HT1080 (cell line): Measurements from ENCODE around the gene SLC5A9. TPM values are rescaled to one million over a fixed set of nuclear protein-coding genes. Genes with fewer than 3 reads are reported as not detected.
A peak's percentile ranks its signal among the peaks of the same experiment; 100 is the strongest.
"Not testable (repeated sequence)": the region's sequence is repeated elsewhere in the genome, so short reads cannot be mapped to it uniquely, and the experiment has no call there.

Experiments
- DNase-seq: peaks from one replicate; pipeline ENCODE4 v3.0.0-alpha.2; 2015; ENCODE audit warnings: low read depth
- total RNA-seq: library from RNA; depleted of rRNA; stranded (reverse); fragments of >200 nt; shearing (Covaris generic); gene quantifications from 2 replicates; pipeline ENCODE4 v1.2.3, GENCODE V29; 2014

Gene SLC5A9
- total RNA-seq, 1 experiment from 2014 or later: not detected

DNA sequence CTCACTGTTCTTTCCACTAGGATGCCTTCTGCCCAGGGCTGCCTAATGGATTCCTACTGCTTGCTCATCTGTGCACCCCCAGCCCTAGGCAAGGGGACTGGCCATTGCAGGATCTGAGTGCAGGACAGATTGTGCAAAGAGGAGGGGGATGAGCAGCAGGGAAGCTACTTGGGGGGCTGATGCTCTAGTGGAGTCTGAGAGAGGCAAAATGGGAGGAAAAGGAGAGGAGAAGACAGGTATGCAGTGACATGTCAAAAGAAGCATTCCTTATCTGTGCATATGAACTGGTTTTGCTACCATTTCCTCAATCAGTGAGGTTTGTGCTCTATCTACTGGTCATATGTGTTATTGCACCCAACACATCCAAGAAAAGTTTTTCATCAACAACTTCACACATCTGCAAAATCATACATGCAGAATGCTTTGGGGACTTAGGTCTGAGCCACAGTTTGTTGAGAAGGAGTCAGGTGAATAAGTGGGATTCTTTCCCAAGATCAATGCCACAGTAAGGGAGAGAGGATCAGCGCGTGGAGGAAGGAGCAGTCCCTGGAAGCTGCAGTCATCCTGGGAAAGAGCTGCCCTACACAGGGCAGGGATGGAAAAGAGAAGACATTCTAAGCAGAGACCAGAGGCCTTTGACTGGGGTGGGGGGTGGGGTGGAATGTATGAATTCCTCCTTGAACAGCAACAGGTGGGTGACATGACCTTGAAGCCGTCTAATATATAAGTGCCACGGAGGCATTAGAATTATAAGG, 14.4 kb downstream of the SLC5A9 start:
- peak; percentile 14 for DNase-seq

DNA sequence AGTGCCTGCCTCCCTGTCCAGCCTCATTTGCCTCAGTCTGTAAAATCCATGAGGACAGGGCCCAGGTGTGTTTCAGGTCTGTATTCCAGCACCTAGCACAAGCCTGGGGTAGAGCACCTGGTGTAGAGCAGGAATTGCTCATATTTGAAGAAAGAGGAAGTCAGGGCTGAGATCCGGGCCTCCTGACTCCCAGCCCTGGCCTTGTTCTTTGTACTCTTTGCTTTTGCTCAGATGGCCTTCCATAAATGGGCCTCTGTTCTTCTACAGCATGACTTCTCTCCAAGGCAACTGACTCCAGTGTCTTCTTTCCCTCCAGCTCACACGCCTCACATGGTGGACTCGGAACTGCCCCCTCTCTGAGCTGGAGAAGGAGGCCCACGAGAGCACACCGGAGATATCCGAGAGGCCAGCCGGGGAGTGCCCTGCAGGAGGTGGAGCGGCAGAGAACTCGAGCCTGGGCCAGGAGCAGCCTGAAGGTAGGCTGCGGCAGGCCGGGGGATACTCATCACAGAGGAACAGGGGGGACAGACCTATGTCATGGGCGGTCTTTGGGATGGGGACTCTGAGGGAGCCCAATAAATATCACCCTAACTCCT, 19.7 kb downstream of the SLC5A9 start:
- DNase-seq: no peak

DNA sequence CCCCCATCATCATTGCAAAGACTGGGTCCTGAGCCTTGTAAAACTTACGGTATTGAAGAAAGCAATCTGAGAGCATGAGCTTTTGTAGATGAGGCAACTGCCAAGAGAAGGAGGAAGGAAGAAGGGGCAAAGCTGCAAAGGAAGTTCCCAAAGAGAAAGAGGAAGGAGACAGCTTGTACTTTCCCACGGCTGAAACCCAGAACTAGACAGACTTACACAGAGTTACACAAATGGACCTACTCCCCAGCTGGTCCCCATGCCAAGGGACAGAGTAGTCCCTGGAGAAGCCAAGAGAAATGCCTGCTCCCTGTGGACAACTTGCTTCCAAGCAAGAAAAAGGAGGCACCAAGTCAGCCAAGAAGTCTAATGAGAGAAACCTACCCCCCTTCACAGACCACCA, 22.6 kb downstream of the SLC5A9 start:
- no peak for DNase-seq

DNA sequence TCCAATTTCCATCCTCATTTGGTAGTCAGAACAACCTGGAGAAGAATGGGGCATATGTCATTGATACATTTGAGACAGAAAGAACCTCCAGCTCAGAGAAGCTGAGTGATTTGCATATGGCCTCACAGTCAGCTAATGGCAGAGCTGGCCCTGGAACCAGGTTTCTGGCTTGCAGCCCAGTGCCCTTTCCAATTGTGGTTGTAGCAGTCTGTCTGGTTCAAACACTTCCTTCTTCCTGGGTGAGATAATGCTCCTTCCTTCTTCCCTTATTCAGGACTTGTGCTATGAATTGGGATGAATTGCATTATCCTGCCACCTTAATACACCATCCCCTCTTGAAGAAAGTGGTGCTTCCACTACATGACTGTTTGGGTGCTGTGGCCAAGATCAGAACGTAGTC, 24.2 kb downstream of the SLC5A9 start:
- no peak for DNase-seq

DNA sequence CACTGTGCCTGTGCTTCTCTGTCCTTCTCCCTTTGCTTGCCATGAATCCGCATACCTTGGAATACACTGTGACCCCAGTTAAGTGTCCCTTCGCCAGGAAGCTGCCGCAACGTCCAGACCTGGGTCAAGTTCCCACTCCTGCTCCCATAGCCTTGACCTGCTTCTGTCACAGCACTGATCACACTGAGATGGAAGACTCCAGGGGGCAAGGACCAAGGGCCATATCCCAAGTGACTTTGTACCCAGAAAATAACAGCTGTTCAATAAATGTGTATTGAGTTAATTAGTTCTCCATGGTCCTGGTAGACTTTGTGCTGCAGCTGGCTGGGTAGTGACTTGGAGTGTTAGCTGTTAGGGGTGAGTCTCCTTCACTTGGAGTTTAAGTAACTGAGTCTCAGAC, 25.8 kb downstream of the SLC5A9 start:
- DNase-seq: no peak

DNA sequence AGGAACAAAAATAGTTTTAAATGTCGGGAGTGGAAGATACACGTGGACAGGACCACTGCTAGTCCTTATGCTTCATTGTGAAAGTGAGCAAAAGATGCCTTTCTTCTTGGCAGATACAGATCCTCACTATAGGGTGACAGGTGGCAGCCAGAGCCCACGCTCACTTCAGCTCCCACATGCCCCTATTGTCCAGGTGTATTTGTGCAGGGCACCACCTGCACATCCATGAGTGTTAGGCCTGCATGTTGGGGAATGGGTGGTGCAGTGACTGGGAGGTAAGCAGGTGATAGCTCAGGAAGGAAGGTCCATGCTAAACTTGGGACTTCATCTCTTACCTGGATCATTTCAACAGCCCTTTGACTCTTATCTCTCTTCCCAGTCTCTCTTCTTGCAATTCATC, 27.4 kb downstream of the SLC5A9 start:
- DNase-seq: no peak

DNA sequence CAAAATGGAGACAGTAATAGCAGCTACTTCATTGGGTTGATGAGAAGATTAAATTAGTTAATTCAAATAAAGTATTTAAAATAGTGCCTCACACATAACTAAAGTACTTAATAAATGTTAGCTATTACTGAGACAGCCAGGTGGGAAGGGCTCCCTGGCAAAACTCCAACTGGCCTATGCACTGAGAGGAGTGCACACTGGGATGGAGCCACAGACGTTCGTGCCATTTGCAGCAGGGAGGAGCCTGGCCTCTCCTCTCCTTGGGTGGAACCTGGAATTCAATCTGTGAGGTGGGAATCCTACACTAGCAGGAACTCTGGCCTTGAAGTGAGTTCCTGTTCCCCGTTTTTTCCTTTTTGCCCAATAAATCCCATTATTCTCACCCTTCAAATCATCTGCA, 28.1 kb downstream of the SLC5A9 start:
- DNase-seq: no peak

DNA sequence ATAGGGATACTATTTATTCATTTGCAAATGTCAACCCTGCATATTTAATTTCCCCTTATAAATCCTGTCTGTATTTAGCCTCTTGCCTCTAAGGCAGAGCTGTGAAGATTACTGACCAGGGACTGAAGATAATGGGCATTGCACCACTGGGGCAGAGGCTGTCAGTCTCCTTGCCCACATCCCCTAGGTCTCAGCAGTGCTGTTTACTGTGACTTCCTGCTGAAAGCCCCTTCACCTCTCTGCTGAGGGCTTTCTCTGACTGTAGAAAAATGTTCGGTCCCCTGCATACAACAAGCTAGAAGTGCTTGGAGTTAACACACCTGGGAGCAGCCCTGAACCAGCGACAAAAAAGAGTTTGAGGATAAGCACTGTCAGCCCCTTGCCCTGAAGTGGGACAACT, 28.8 kb downstream of the SLC5A9 start:
- DNase-seq: no peak

DNA sequence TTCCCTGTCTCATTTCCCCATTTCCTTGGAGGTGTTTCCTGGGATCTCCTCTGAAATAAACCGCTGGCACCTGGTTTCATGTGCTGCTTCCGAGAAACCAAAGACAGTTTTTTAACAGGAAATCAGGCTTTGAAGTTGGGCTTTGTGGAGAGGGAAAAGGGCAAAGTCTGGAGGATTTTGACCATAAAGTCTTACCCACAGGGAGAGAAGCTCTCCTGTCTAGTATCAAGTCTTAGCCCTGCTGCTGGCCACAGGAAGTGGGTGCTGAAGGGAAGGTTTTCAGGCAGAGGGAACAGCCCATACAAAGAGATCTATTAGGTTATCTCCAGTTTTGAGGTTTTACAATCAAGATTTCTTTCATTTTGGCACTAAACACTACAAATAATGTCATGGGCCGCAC, 29.3 kb downstream of the SLC5A9 start:
- DNase-seq: no peak

DNA sequence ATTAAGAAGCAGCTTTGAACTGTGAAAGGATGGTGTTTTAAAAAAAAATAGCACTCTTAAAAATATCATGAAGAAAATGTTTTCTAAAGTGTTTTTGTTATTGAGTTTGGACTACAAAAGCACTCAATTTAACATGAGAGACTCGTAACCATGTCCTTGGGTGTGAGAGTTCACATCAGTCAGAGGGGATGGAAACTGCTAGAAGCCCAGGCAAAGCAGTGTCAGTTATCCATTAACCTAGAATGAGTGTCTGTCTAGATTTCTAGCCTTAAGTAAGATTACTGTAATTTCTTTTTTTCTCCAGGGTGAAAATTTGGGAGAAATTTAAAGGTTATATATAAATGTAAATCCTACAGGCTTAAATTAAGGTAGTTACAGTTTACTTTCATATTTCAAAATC, 31.7 kb downstream of the SLC5A9 start:
- DNase-seq: no peak

DNA sequence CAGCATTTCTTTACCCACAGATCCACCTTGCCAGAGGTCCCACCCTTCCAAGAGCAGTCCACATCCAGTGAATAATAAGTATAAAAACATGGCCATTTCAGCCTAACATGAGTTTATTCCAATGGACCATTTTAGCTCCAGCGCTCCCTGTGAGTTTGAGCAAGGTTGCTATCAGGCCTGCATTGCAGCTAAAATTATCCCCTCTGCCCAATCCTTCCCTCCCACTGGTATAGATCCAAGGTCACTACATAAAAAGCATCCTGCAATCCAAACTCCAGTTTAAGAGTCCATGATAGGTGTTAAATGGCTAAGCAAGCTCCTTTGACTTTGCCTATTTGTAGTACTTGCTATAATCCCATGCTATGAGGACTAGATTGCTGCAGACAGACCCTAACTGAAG, 35.6 kb downstream of the SLC5A9 start:
- no peak for DNase-seq

DNA sequence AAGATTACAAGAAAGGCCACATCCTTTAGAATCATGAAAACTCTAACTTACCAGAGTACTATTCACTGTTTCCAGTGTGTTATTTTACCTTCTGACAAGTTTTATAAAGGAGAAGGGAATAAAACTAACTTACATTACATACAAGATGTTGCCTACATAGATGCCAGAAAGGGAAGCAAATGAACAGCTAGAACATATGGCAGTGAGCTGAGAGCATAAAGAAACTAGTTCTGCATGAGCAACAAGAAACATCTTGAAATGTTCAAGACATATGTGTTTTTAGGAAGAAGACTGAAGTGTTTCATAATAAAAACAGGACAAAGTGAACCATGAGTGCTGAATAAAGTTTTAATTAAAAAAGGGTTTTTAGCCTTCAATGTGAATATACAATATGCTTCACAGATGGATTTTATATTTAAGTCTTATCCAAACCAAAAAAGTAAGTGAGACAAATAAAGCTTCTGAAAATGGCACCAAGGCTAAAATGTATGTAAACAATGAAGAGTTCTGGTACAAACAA, 39.4 kb downstream of the SLC5A9 start:
- DNase-seq: no peak

DNA sequence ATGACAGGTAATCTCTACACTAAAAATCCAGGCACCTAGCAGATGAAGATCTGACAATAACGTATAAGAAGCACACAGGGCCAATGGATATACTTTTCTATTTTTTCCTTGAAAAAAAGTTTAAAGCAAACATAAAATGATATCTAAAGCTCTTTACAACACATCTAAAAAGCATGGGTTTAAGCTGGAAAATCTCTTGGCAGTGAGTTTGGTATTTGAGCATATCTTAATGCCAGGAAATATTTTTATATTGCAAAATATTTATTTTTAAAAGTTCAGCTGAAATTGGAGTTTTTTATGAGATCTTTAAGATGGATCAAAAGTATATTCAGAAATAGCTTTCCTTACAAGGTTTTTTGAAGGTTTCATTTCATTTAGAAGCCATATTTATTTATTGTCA, 40.5 kb downstream of the SLC5A9 start:
- DNase-seq: no peak

DNA sequence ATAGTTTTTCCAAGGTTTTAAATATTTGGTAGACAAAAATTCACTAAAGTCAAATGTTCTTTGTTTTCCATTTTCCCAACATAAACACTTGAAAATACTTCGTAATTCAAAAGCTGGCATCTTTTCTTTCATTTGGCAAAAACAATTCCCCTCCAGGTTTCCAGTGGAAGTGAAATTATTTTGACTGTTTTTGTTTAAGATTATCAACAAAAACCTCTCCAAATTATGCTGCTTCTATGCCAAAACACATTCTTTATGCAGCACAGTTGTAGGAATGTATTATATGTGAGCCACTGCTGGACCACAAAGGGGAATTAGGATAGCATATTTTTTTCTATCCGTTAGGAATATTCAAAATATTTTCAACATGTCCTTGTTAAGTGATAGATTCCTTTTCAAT, 44.1 kb downstream of the SLC5A9 start:
- no peak for DNase-seq

DNA sequence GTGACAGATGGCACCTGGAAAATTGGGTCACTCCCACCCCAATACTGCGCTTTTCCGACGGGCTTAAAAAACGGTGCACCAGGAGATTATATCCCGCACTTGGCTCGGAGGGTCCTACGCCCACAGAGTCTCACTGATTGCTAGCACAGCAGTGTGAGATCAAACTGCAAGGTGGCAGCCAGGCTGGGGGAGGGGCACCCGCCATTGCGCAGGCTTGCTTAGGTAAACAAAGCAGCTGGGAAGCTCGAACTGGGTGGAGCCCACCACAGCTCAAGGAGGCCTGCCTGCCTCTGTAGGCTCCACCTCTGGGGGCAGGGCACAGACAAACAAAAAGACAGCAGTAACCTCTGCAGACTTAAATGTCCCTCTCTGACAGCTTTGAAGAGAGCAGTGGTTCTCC, 54.9 kb downstream of the SLC5A9 start:
- DNase-seq: not testable (repeated sequence)

DNA sequence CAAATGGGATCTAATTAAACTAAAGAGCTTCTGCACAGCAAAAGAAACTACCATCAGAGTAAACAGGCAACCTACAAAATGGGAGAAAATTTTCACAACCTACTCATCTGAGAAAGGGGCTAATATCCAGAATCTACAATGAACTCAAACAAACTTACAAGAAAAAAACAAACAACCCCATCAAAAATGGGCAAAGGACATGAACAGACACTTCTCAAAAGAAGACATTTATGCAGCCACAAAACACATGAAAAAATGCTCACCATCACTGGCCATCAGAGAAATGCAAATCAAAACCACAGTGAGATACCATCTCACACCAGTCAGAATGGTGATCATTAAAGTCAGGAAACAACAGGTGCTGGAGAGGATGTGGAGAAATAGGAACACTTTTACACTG, 59.8 kb downstream of the SLC5A9 start:
- not testable (repeated sequence) for DNase-seq

DNA sequence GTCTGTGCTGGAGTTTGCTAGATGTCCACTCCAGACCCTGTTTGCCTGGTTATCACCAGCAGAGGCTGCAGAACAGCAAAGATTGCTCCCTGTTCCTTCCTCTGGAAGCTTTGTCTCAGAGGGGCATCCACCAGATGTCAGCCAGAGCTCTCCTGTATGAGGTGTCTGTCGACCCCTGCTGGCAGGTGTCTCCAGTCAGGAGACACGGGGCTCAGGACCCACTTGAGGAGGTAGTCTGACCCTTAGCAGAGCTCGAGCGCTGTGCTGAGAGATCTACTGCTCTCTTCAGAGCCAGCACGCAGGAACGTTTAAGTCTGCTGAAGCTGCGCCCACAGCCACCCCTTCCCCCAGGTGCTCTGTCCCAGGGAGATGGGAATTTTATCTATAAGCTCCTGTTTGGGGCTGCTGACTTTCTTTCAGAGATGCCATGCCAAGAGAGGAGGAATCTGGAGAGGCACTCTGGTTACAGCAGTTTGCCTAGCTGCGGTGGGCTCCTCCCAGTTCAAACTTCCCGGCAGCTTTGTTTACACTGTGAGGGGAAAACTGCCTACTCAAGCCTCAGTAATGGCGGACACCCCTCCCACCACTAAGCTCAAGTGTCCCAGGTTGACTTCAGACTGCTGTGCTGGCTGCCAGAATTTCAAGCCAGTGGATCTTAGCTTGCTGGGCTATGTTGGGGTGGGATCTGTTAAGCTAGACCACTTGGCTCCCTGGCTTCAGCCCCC, 62.3 kb downstream of the SLC5A9 start:
- DNase-seq: not testable (repeated sequence)

DNA sequence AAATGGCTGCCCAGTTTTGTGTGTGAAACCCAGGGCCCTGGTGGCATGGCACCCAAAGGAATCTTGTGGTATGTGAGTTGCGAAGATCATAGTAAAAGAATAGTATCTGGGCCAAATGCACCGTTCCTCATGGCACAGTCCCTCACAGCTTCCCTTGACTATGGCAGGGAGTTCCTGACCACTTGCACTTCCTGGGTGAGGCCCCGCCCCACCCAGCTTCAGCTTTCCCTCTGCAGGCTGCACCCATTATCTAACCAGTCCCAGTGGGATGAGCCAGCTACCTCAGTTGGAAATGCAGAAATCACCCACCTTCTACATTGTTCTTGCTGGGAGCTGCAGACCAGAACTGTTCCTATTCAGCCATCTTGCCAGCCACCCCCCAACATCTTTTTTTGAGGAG, 63.0 kb downstream of the SLC5A9 start:
- no peak for DNase-seq

DNA sequence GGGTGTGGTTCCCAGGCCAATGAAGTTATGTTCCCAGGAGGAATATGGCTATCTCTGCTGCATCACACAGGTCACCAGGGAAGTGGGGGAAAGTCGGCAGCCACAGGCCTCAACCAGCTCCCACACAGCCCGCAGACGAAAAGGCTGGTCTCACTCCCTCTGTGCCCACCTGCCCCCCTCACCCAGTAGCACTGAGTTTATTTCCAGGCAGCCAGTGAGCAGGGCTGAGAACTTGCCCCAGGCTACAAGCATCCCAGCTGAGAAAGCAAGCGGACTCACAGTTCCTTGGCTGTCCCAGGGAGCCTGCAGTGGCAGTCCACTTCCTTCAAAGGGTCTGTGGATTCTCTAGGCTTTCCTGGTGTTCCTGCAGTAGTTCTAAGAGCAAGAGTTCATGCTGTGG, 68.9 kb downstream of the SLC5A9 start:
- DNase-seq: no peak

DNA sequence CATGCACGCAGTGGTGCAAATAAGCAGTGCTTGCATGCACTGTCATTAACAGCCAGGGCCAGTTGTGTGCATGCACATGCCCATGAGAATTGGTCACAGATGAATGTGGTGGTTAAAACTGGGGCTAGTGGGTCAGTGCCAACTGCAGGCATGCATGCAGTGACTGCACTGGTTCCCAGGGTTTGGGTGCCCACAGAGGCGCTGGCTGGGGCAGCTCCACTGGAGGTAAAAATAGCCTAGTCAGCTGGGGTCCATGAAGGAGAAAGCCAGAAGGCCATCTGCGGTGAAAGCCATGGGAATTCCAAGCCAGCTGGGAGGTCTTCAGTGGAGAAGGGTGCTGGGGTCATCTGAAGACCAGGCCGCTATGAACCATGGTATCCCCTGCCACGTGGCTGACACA, 70.2 kb downstream of the SLC5A9 start:
- DNase-seq: no peak

DNA sequence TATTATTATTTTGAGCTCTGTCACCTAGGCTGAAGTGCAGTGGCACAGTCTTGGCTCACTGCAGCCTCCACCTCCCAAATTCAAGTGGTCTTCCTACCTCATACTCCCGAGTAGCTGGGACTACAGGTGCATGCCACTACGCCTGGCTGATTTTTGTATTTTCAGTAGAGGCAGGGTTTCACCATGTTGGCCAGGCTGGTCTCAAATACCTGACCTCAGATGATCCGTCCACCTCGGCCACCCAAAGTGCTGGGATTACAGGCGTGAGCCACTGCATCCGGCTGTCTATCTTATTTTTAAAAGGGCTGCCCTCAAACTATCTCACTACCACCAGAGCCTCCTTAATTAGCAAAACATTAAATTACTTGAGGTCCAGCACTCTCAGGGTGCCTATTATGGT, 71.6 kb downstream of the SLC5A9 start:
- DNase-seq: not testable (repeated sequence)

DNA sequence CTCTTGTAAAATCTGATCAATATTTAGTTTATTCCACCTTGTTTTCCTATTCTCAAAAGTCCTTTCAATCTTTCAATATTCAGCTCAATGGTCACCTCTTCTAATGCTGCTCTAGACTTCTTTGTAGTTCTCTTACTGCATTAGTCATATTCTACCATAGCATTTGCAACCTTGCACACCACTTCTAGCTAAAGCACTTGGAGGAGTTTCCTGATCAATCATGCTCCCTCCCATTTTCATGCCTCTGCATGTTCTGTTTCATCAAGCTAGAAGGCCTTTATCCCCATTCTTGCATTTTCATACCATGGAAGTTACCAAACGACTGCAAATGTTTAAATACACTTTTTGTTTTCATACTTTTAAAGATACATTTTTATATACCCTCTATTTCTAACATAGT, 72.1 kb downstream of the SLC5A9 start:
- no peak for DNase-seq
